GM23338 (cell line): ENCODE measurements around the gene RAB13. TPM values are rescaled to one million over a fixed set of nuclear protein-coding genes. Genes with fewer than 3 reads are reported as not detected.

Experiments
- ETS1 ChIP-seq: IDR thresholded peaks from 2 replicates; pipeline ENCODE4 v1.6.1; 2016; ENCODE audit warnings: antibody characterized with exemption
- NANOG ChIP-seq: IDR thresholded peaks from 2 replicates; pipeline ENCODE4 v1.6.1; 2016; ENCODE audit warnings: antibody characterized with exemption, borderline replicate concordance
- REST ChIP-seq: IDR thresholded peaks from one replicate; pipeline ENCODE4 v1.6.1; 2018; ENCODE audit warnings: antibody characterized with exemption; ENCODE audit not compliant: unreplicated experiment
- ZNF462 ChIP-seq: fragments of 250-450 bp; sonication (Bioruptor Pico); IDR thresholded peaks from 2 replicates; pipeline ENCODE4 v1.5.0; 2020; ENCODE audit warnings: mild to moderate bottlenecking, moderate library complexity
- polyA plus RNA-seq: library from polyadenylated mRNA; unstranded; fragments of >200 nt; fragmentation: Nextera tagmentation; extraction: Ambion mirVana; gene quantifications from 2 replicates; pipeline ENCODE4 v1.2.1, GENCODE V29; 2016
- total RNA-seq: library from RNA; depleted of rRNA; stranded (reverse); fragments of >200 nt; shearing (Covaris generic); gene quantifications from 2 replicates; pipeline ENCODE4 v1.2.3, GENCODE V29; 2014

The RAB13 gene
- total and polyA plus RNA-seq, 2 experiments from 2014 or later, result 38.6 to 171 TPM

- TF ChIP-seq ZNF462 (no peak), NANOG (no peak), ETS1 (no peak), REST (no peak)
Observed at GRCh38 chr1:153970346-153970745, 15.8 kb downstream of the RAB13 start (continued).
